ENCODE results near the gene KDM6A. TPM values are rescaled to one million over a fixed set of nuclear protein-coding genes. Genes with fewer than 3 reads are reported as not detected.

The KDM6A gene
- total RNA-seq = 13.8 and 20.1 TPM in 2 replicates

DNA sequence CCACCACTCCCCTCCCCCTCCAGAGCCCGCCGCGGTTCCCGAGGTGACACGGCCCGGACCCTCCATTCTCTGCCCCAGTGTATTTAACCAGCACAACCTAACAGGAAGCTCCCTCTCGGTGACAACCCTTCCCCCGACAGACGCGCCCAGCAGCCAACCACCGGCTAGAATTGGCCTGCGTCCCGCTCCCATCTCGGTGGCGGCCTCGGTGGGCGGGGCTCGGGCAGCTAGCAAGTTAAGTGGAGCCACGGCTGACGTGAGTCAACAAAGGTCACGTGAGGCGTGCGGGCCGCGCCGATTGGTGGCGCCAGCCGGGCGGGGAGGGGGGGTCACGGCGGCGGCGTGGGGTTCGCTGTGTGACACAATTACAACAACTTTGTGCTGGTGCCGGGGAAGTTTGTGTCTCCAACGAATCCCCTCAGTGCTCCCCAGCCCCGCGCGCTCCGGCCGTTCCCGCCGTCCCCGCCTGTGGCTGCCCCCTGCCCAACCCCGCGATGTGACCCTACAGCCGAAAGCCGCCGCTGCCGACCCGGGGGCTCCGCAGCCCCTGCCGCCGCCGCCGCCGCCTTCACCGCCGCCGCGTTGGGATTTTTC, at the start of gene KDM6A:
TSS of gene KDM6A (plus strand) at position 368 of the 594 bp plus-strand sequence. CDS start 364 bp downstream, outside the sequence.

DNA sequence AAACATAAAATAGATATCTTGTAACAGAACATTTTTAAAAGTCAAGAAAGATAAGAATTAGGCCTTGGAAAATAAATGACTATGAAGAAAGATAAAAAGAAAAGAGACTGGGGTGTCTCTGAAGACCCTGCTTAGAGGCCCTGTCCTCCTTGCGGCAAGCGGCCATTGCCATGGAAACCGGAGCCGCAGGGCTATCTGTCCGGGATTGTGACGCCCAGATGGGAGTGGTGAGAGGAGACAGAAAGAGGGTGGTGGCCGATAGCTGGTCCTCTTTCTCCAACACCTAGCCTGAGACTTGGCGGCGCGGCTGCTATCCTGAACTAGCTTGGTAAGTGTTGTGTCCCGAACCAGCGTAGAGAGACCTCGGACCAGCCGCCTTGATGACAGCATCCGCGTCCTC, 29.2 kb upstream of the KDM6A start, which contains the start of gene DUSP21:
TSS of gene DUSP21 (plus strand) at position 269 of the 400 bp plus-strand sequence. CDS start at position 381, 112 bp downstream.

Other genes starting within 250 kb of the KDM6A start
- gene DUSP21, start 29.2 kb upstream of the KDM6A start, total RNA-seq = not detected in 2 replicates